ENCODE results near the gene CD82. TPM values are rescaled to one million over a fixed set of nuclear protein-coding genes. Genes with fewer than 3 reads are reported as not detected.

CD82 gene
- total RNA-seq, 1 experiment from 2014 or later: 26.1 TPM

GRCh38 chr11:44532809-44533208 is 32.7 kb upstream of the CD82 start:
- Histone ChIP-seq H3K36me3 (ENCODE audit: control insufficient read depth, insufficient read depth, low read length) (no peaks in the 10 kb centered on the region), H3K4me3 (ENCODE audit: low read depth in 2 of 2, low read length in 2 of 2) (no peak overlapping the region), H3K27me3 (ENCODE audit: control insufficient read depth, insufficient read depth, low read length) (no peaks in the 10 kb centered on the region), H3K27ac (ENCODE audit: low read length) (no peak overlapping the region), H3K9me3 (ENCODE audit: control insufficient read depth, insufficient read depth, low read depth, low read length) (no peaks in the 10 kb centered on the region), H3K4me1 (ENCODE audit: control insufficient read depth, insufficient read depth, low read length) (no peaks in the 10 kb centered on the region; the same call in 1 of the 2 replicates)
- in situ Hi-C loops (cut with HindIII; ENCODE audit: low pct_unique_long_range_greater_than_20kb, low sequenced_read_pairs): no loop called here
- TF ChIP-seq TCF7L2 (IDR thresholded peaks at IDR 0.05; ENCODE audit: low read depth, low read length): no peak
- TF ChIP-seq POLR2AphosphoS5 (IDR thresholded peaks at IDR 0.05; ENCODE audit: low read depth, low read length): no peak
- TF ChIP-seq SIN3A (IDR thresholded peaks at IDR 0.05; ENCODE audit: borderline replicate concordance, insufficient read depth, low read depth, low read length): no peak
- TF ChIP-seq, protein P1, sequence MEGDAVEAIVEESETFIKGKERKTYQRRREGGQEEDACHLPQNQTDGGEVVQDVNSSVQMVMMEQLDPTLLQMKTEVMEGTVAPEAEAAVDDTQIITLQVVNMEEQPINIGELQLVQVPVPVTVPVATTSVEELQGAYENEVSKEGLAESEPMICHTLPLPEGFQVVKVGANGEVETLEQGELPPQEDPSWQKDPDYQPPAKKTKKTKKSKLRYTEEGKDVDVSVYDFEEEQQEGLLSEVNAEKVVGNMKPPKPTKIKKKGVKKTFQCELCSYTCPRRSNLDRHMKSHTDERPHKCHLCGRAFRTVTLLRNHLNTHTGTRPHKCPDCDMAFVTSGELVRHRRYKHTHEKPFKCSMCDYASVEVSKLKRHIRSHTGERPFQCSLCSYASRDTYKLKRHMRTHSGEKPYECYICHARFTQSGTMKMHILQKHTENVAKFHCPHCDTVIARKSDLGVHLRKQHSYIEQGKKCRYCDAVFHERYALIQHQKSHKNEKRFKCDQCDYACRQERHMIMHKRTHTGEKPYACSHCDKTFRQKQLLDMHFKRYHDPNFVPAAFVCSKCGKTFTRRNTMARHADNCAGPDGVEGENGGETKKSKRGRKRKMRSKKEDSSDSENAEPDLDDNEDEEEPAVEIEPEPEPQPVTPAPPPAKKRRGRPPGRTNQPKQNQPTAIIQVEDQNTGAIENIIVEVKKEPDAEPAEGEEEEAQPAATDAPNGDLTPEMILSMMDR (IDR thresholded peaks at IDR 0.05): no peak
- TF ChIP-seq REST (IDR thresholded peaks at IDR 0.05; ENCODE audit: insufficient read depth in 1 of 2, low read depth in 2 of 2, low read length in 1 of 2): no peak
- no TSS peak for BruUV-seq (replicated peaks)
- no peak for DNase-seq (ENCODE audit: low read depth, low spot score)
- intact Hi-C loops (cut with micrococcal nuclease; ENCODE audit: unreplicated experiment): no loop called here
- CTCF ChIA-PET: no interaction called here
- POLR2A ChIA-PET: no interaction called here
- no peak for ATAC-seq

- CTCF ChIA-PET: interaction anchor here (0.6 kb wide), 1 partner anchor 248 kb away, joined by 3 read pairs; no protein-coding TSS in a partner anchor
These were observed 31.3 kb upstream of the CD82 start for GRCh38 chr11:44533921-44534711.

More at GRCh38 chr11:44533921-44534711, 31.3 kb upstream of the CD82 start:
- no peak for DNase-seq (ENCODE audit: low read depth, low spot score)
- H3K4me3 ChIP-seq (ENCODE audit: low read depth in 2 of 2, low read length in 2 of 2): no peak overlapping the region
- no peaks in the 10 kb centered on the region for H3K9me3 ChIP-seq (ENCODE audit: control insufficient read depth, insufficient read depth, low read depth, low read length)
- H3K4me1 ChIP-seq (ENCODE audit: control insufficient read depth, insufficient read depth, low read length): no peaks in the 10 kb centered on the region; the same call in 1 of the 2 replicates
- H3K27ac ChIP-seq (ENCODE audit: low read length): no peak overlapping the region
- in situ Hi-C loops (cut with HindIII; ENCODE audit: low pct_unique_long_range_greater_than_20kb, low sequenced_read_pairs) (no loop called here), intact Hi-C loops (cut with micrococcal nuclease; ENCODE audit: unreplicated experiment) (no loop called here)
- no peak for ATAC-seq
- TF ChIP-seq, protein P1 (IDR thresholded peaks at IDR 0.05): no peak
- TF ChIP-seq SIN3A (IDR thresholded peaks at IDR 0.05; ENCODE audit: borderline replicate concordance, insufficient read depth, low read depth, low read length): no peak
- TF ChIP-seq POLR2AphosphoS5 (IDR thresholded peaks at IDR 0.05; ENCODE audit: low read depth, low read length): no peak
- no peak for TF ChIP-seq TCF7L2 (IDR thresholded peaks at IDR 0.05; ENCODE audit: low read depth, low read length)
- no peak for TF ChIP-seq REST (IDR thresholded peaks at IDR 0.05; ENCODE audit: insufficient read depth in 1 of 2, low read depth in 2 of 2, low read length in 1 of 2)
- no TSS peak for BruUV-seq (replicated peaks)
- no peaks in the 10 kb centered on the region for H3K36me3 ChIP-seq (ENCODE audit: control insufficient read depth, insufficient read depth, low read length)
- no peaks in the 10 kb centered on the region for H3K27me3 ChIP-seq (ENCODE audit: control insufficient read depth, insufficient read depth, low read length)
- POLR2A ChIA-PET: no interaction called here
